Hepatocyte (in vitro differentiated cells): Measurements from ENCODE around the gene ITPKB. TPM values are rescaled to one million over a fixed set of nuclear protein-coding genes. Genes with fewer than 3 reads are reported as not detected.
A peak's percentile ranks its signal among the peaks of the same experiment; 100 is the strongest.

Experiments used
- DNase-seq: peaks from one replicate; pipeline ENCODE4 v3.0.0-alpha.2; 2016; ENCODE audit warnings: low spot score
- H2AFZ ChIP-seq: fragments of 200-600 bp; sonication (generic); 2 replicates; pipeline ENCODE4 v1.6.0; 2016; ENCODE audit warnings: antibody characterized with exemption, mild to moderate bottlenecking
- H3K27ac ChIP-seq: fragments of 200-600 bp; sonication (generic); 2 replicates; pipeline ENCODE4 v1.5.1; 2016; ENCODE audit warnings: mild to moderate bottlenecking
- H3K27me3 ChIP-seq: fragments of 200-600 bp; sonication (generic); 2 replicates; pipeline ENCODE4 v1.6.1; 2016
- H3K36me3 ChIP-seq: fragments of 200-600 bp; sonication (generic); replicated peaks from 2 replicates; pipeline ENCODE4 v1.5.1; 2016; ENCODE audit warnings: low read depth; ENCODE audit not compliant: insufficient read depth
- H3K4me1 ChIP-seq: fragments of 200-600 bp; sonication (generic); 2 replicates; pipeline ENCODE4 v1.5.1; 2016; ENCODE audit warnings: mild to moderate bottlenecking, moderate library complexity; ENCODE audit not compliant: insufficient read depth
- H3K4me2 ChIP-seq: fragments of 200-600 bp; sonication (generic); 2 replicates; pipeline ENCODE4 v1.6.0; 2016
- H3K4me3 ChIP-seq: fragments of 200-600 bp; sonication (generic); 2 replicates; pipeline ENCODE4 v1.5.1; 2016; ENCODE audit warnings: mild to moderate bottlenecking
- H3K79me2 ChIP-seq: fragments of 200-600 bp; sonication (generic); 2 replicates; pipeline ENCODE4 v1.6.0; 2017; ENCODE audit warnings: mild to moderate bottlenecking
- H3K9me2 ChIP-seq: fragments of 200-600 bp; sonication (generic); replicated peaks from 2 replicates; pipeline ENCODE4 v1.6.0; 2017; ENCODE audit warnings: mild to moderate bottlenecking; ENCODE audit not compliant: insufficient read depth
- H3K9me3 ChIP-seq: fragments of 200-600 bp; sonication (generic); 2 replicates; pipeline ENCODE4 v1.5.1; 2016; ENCODE audit warnings: low read depth, mild to moderate bottlenecking
- H4K20me1 ChIP-seq: fragments of 200-600 bp; sonication (generic); 2 replicates; pipeline ENCODE4 v1.6.0; 2016; ENCODE audit warnings: mild to moderate bottlenecking; ENCODE audit not compliant: insufficient read depth, poor library complexity, severe bottlenecking
- EZH2 ChIP-seq: fragments of 200-600 bp; sonication (generic); IDR thresholded peaks from 2 replicates; pipeline ENCODE4 v1.6.1; 2016; ENCODE audit warnings: antibody characterized with exemption, mild to moderate bottlenecking, borderline replicate concordance
- EZH2phosphoT487 ChIP-seq: fragments of 200-600 bp; sonication (generic); IDR thresholded peaks from one replicate; pipeline ENCODE4 v1.6.1; 2018; ENCODE audit warnings: antibody characterized with exemption, mild to moderate bottlenecking, low read depth, moderate library complexity; ENCODE audit not compliant: unreplicated experiment, severe bottlenecking
- WGBS: methylation state at CpG from one replicate; pipeline ENCODE4 v1.1.6; 2016; ENCODE audit warnings: low lambda C conversion rate; ENCODE audit errors: missing lambda C conversion rate; 5-methylcytosine and 5-hydroxymethylcytosine counted together
- polyA plus RNA-seq: library from polyadenylated mRNA; unstranded; fragments of >200 nt; fragmentation: Nextera tagmentation; extraction: Ambion mirVana; gene quantifications from 2 replicates; pipeline ENCODE4 v1.2.1, GENCODE V29; 2016
- total RNA-seq: library from RNA; depleted of rRNA; stranded (reverse); fragments of >200 nt; gene quantifications from 2 replicates; pipeline ENCODE4 v1.2.3, GENCODE V29; 2014
- TF ChIP-seq, protein P1 (sequence below): fragments of 200-600 bp; sonication (generic); IDR thresholded peaks from 2 replicates; pipeline ENCODE4 v1.5.1; 2016; ENCODE audit warnings: antibody characterized with exemption, mild to moderate bottlenecking; ENCODE audit not compliant: poor library complexity

The ITPKB gene
- total and polyA plus RNA-seq, 2 experiments from 2014 or later = 11.0 to 13.8 TPM

DNA sequence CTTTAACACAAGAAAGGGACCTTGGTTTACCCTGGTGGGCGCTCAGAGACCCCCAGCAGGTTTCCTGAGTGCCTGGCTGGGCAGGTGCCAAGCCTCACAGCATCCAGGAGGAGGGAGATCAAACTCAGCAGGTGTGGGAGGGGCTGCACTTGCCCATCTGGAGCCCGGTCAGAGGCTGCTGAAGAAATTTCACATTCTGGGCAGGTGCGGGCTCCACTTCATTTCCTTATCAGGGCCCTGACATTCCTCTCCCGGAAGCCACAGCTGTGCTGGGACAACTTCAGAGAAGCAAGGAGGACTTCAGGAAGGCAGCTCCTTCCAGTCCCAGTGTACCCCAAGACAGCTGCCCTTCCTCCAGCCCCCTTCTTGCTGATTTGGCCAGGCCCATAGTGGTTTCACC is 82.9 kb downstream of the ITPKB start:
- Histone ChIP-seq H3K79me2 (no peaks in the 10 kb centered on the region), H3K9me3 (no peaks in the 10 kb centered on the region), H3K4me1 (peaks cover 15% of the 10 kb centered on the region), H3K36me3 (no peaks in the 10 kb centered on the region), H3K27me3 (no peaks in the 10 kb centered on the region), H2AFZ (no peak overlapping the region), H3K27ac (peak overlapping the region; percentile 19), H4K20me1 (no peaks in the 10 kb centered on the region), H3K4me2 (no peak overlapping the region), H3K4me3 (no peak overlapping the region), H3K9me2 (no peaks in the 10 kb centered on the region)
- TF ChIP-seq, protein P1, sequence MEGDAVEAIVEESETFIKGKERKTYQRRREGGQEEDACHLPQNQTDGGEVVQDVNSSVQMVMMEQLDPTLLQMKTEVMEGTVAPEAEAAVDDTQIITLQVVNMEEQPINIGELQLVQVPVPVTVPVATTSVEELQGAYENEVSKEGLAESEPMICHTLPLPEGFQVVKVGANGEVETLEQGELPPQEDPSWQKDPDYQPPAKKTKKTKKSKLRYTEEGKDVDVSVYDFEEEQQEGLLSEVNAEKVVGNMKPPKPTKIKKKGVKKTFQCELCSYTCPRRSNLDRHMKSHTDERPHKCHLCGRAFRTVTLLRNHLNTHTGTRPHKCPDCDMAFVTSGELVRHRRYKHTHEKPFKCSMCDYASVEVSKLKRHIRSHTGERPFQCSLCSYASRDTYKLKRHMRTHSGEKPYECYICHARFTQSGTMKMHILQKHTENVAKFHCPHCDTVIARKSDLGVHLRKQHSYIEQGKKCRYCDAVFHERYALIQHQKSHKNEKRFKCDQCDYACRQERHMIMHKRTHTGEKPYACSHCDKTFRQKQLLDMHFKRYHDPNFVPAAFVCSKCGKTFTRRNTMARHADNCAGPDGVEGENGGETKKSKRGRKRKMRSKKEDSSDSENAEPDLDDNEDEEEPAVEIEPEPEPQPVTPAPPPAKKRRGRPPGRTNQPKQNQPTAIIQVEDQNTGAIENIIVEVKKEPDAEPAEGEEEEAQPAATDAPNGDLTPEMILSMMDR = no peak
- TF ChIP-seq EZH2 = no peak
- TF ChIP-seq EZH2phosphoT487 = no peak
- DNase-seq = no peak
- WGBS = 74% methylated on average over 4 of the region's 4 CpGs

- DNase-seq = no peak
- Histone ChIP-seq H3K4me2 (no peak overlapping the region), H3K27ac (no peak overlapping the region), H3K4me3 (no peak overlapping the region), H3K9me2 (no peaks in the 10 kb centered on the region), H3K4me1 (peaks cover 15% of the 10 kb centered on the region), H3K27me3 (no peaks in the 10 kb centered on the region), H2AFZ (no peak overlapping the region), H3K9me3 (no peaks in the 10 kb centered on the region), H3K36me3 (no peaks in the 10 kb centered on the region), H4K20me1 (no peaks in the 10 kb centered on the region), H3K79me2 (no peaks in the 10 kb centered on the region)
- 92% methylated on average over 12 of the region's 12 CpGs for WGBS
- TF ChIP-seq EZH2phosphoT487 = no peak
- TF ChIP-seq EZH2 = no peak
- TF ChIP-seq, protein P1 = no peak
These were observed 83.6 kb downstream of the ITPKB start for GRCh38 chr1:226655251-226656163.

- Histone ChIP-seq H3K4me1 (peaks cover 15% of the 10 kb centered on the region), H3K9me2 (no peaks in the 10 kb centered on the region), H3K27me3 (no peaks in the 10 kb centered on the region), H3K9me3 (no peaks in the 10 kb centered on the region), H3K79me2 (no peaks in the 10 kb centered on the region), H3K4me3 (no peak overlapping the region), H2AFZ (no peak overlapping the region), H4K20me1 (no peaks in the 10 kb centered on the region), H3K4me2 (peak overlapping the region; percentile 22), H3K36me3 (no peaks in the 10 kb centered on the region), H3K27ac (peak overlapping the region; percentile 54)
- TF ChIP-seq, protein P1 = no peak
- no peak for DNase-seq
- 80% methylated on average over 8 of the region's 8 CpGs for WGBS
These were observed 84.4 kb downstream of the ITPKB start for GRCh38 chr1:226654668-226655055.
